ENCODE measurements around the gene MAST4. TPM values are rescaled to one million over a fixed set of nuclear protein-coding genes. Genes with fewer than 3 reads are reported as not detected.

Gene MAST4
- total and polyA plus RNA-seq, 2 experiments from 2014 or later, result 4.2 to 6.0 TPM

DNA sequence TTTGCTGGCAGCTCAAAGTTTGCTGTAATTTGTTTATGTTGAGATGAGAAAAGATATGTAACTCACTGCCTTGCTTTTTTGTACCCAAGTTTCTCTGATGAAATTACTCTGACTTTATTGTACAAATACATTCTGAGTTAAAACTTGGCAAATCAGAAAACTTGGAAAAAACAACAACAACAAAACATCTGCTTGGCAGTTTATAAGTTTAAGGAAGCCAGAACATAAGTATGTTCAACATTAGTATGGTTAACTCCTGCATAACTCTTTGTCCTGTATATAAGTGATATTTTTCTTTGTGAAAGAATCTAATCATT, 233.1 kb downstream of the MAST4 start:
- Histone ChIP-seq H3K27me3 (replicated peaks; ENCODE audit: insufficient read depth) (no peaks in the 10 kb centered on the region), H3K4me2 (ENCODE audit: unreplicated experiment) (peak overlapping the region; percentile 91), H3K4me1 (ENCODE audit: insufficient read depth) (peaks cover 8% of the 10 kb centered on the region), H3K9me3 (ENCODE audit: low read depth) (no peaks in the 10 kb centered on the region), H4K20me1 (ENCODE audit: insufficient read depth) (no peaks in the 10 kb centered on the region), H3K9me2 (ENCODE audit: insufficient read depth) (no peaks in the 10 kb centered on the region), H3K79me2 (ENCODE audit: insufficient read depth) (no peaks in the 10 kb centered on the region), H3K4me3 (peak overlapping the region; percentile 84), H3F3A (ENCODE audit: insufficient read depth) (peaks cover 6% of the 10 kb centered on the region; the same call in 1 of the 2 replicates), H2AFZ (peak overlapping the region; percentile 82), H3K27ac (peak overlapping the region; percentile 35), H3K36me3 (ENCODE audit: low read depth) (no peaks in the 10 kb centered on the region), H3K9ac (peak overlapping the region; percentile 63)
- in situ Hi-C loops (cut with MboI), result loop anchor here (10.0 kb wide), 1 partner anchor 325 kb away; no protein-coding TSS in a partner anchor
- no peak for DNase-seq
- TF ChIP-seq EZH2phosphoT487 (IDR thresholded peaks at IDR 0.05; ENCODE audit: insufficient read depth, low read depth) (no peak), EZH2 (IDR thresholded peaks at IDR 0.05; ENCODE audit: insufficient read depth, poor library complexity, severe bottlenecking) (no peak)

DNA sequence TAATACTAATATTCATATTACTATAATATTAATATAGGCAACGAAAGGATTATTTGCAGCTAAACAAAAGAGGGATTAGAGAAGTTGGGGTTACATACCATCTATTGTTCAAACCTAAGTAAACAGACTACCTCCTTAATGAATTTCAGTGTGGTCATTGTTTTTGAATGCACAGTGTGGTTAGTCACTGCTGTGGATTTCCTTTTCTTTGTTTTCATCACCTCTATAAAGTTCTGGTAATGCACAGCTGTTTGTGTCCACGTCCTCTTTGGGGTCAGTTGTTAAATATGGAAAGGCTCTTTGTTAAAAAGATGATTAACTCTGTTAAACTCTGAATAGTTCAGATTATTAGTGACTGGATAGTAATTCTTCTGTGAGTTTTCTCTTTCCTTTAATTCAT, 233.6 kb downstream of the MAST4 start:
- Histone ChIP-seq H3K9me2 (ENCODE audit: insufficient read depth) (no peaks in the 10 kb centered on the region), H2AFZ (0 out of 2 replicates have a peak overlapping the region, but pooled peaks have one; percentile 31), H3K79me2 (ENCODE audit: insufficient read depth) (no peaks in the 10 kb centered on the region), H4K20me1 (ENCODE audit: insufficient read depth) (no peaks in the 10 kb centered on the region), H3K4me2 (ENCODE audit: unreplicated experiment) (peak overlapping the region; percentile 91), H3K27me3 (replicated peaks; ENCODE audit: insufficient read depth) (no peaks in the 10 kb centered on the region), H3K36me3 (ENCODE audit: low read depth) (no peaks in the 10 kb centered on the region), H3K4me3 (peak overlapping the region; percentile 84), H3K9me3 (ENCODE audit: low read depth) (no peaks in the 10 kb centered on the region), H3K27ac (peak overlapping the region; percentile 21; the same call in 1 of the 2 replicates), H3K4me1 (ENCODE audit: insufficient read depth) (peaks cover 8% of the 10 kb centered on the region), H3F3A (ENCODE audit: insufficient read depth) (peaks cover 6% of the 10 kb centered on the region; the same call in 1 of the 2 replicates), H3K9ac (peak overlapping the region; percentile 33)
- DNase-seq, result peak; percentile 71
- WGBS, 2 experiments (ENCODE audit: low coverage in 1 of 2, low lambda C conversion rate in 2 of 2, missing lambda C conversion rate in 2 of 2), result 8 to 21% methylated on average over 2 of the region's 2 CpGs
- in situ Hi-C loops (cut with MboI), result loop anchor here (10.0 kb wide), 1 partner anchor 325 kb away; no protein-coding TSS in a partner anchor
- no peak for TF ChIP-seq EZH2phosphoT487 (IDR thresholded peaks at IDR 0.05; ENCODE audit: insufficient read depth, low read depth)
- no peak for TF ChIP-seq EZH2 (IDR thresholded peaks at IDR 0.05; ENCODE audit: insufficient read depth, poor library complexity, severe bottlenecking)

DNA sequence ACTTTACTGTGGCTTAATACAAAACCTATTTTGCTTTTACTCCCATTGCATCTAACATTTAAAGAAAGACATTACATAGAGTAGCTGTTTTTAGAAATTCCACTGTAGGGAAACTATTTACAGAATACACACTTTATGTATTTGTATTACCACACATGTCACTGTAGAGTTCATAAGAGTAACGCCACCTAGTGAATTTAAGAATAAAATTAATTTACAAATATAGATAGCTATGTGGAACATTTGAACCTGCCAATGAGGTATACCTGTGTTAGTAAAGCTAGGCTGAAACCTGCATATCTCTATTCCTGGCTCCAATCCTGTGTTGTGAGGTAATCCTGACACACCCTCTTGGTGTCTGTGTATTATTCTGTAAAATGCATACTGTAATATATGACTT, 234.4 kb downstream of the MAST4 start:
- H4K20me1 ChIP-seq (ENCODE audit: insufficient read depth), result no peaks in the 10 kb centered on the region
- no peaks in the 10 kb centered on the region for H3K79me2 ChIP-seq (ENCODE audit: insufficient read depth)
- no peak overlapping the region for H2AFZ ChIP-seq
- peaks cover 8% of the 10 kb centered on the region for H3K4me1 ChIP-seq (ENCODE audit: insufficient read depth)
- in situ Hi-C loops (cut with MboI), result no loop called here
- H3F3A ChIP-seq (ENCODE audit: insufficient read depth), result peaks cover 6% of the 10 kb centered on the region; the same call in 1 of the 2 replicates
- H3K27me3 ChIP-seq (replicated peaks; ENCODE audit: insufficient read depth), result no peaks in the 10 kb centered on the region
- H3K4me2 ChIP-seq (ENCODE audit: unreplicated experiment), result peak overlapping the region; percentile 91
- H3K9me3 ChIP-seq (ENCODE audit: low read depth), result no peaks in the 10 kb centered on the region
- no peaks in the 10 kb centered on the region for H3K9me2 ChIP-seq (ENCODE audit: insufficient read depth)
- TF ChIP-seq EZH2 (IDR thresholded peaks at IDR 0.05; ENCODE audit: insufficient read depth, poor library complexity, severe bottlenecking), result no peak
- no peaks in the 10 kb centered on the region for H3K36me3 ChIP-seq (ENCODE audit: low read depth)
- H3K9ac ChIP-seq, result no peak overlapping the region
- no peak overlapping the region for H3K4me3 ChIP-seq
- DNase-seq, result peak; percentile 37
- 27% methylated on average over 1 of the region's 1 CpG for WGBS, 2 experiments (ENCODE audit: low coverage in 1 of 2, low lambda C conversion rate in 2 of 2, missing lambda C conversion rate in 2 of 2)
- 0 out of 2 replicates have a peak overlapping the region, but pooled peaks have one; percentile 21 for H3K27ac ChIP-seq

DNA sequence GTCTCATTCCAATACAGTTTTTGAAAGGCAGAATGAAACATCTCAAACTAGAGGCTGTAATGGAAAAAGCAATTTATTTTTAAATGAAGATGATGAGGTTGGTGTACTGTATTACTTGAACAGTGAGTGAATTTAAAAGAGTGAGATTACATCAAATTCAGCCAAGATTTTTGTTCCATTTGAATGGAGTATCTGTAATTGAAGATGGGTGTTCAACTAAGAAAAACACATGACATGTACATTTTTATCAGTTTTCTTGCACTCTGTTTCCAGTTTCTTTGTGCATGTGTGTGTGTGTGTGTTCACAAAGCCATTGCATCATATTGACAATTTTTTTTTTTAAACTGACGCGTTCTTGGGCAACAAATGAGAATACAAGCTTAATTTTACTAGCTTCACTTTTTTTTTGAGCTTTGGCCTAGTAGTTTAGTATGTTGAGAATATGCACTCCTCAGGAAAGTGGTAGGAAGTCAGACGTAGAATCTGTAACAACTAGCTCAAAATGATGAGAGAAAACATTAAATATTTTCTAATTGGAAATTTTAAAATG, 243.5 kb downstream of the MAST4 start:
- H3K9me3 ChIP-seq (ENCODE audit: low read depth), result no peaks in the 10 kb centered on the region
- no peaks in the 10 kb centered on the region for H3K79me2 ChIP-seq (ENCODE audit: insufficient read depth)
- H3K9me2 ChIP-seq (ENCODE audit: insufficient read depth), result no peaks in the 10 kb centered on the region
- H3K36me3 ChIP-seq (ENCODE audit: low read depth), result no peaks in the 10 kb centered on the region
- H3K4me1 ChIP-seq (ENCODE audit: insufficient read depth), result peaks cover 4% of the 10 kb centered on the region; the same call in 1 of the 2 replicates
- DNase-seq, result no peak
- 88 to 94% methylated on average over 3 of the region's 3 CpGs for WGBS, 2 experiments (ENCODE audit: low coverage in 1 of 2, low lambda C conversion rate in 2 of 2, missing lambda C conversion rate in 2 of 2)
- H3F3A ChIP-seq (ENCODE audit: insufficient read depth), result 0 out of 2 replicates have a peak, but pooled peaks cover 9% of the 10 kb centered on the region
- no peak overlapping the region for H3K4me3 ChIP-seq
- no peaks in the 10 kb centered on the region for H3K27me3 ChIP-seq (replicated peaks; ENCODE audit: insufficient read depth)
- H3K27ac ChIP-seq, result no peak overlapping the region
- TF ChIP-seq EZH2 (IDR thresholded peaks at IDR 0.05; ENCODE audit: insufficient read depth, poor library complexity, severe bottlenecking) (no peak), EZH2phosphoT487 (IDR thresholded peaks at IDR 0.05; ENCODE audit: insufficient read depth, low read depth) (no peak)
- no peak overlapping the region for H2AFZ ChIP-seq
- no peaks in the 10 kb centered on the region for H4K20me1 ChIP-seq (ENCODE audit: insufficient read depth)
- H3K4me2 ChIP-seq (ENCODE audit: unreplicated experiment), result no peak overlapping the region
- in situ Hi-C loops (cut with MboI), result no loop called here
- H3K9ac ChIP-seq, result no peak overlapping the region
